ENCODE results near the gene IGHMBP2.

GRCh38 chr11:68987211-68987610 lies 83.5 kb downstream of the IGHMBP2 start:
- TF ChIP-seq EZH2phosphoT487 (IDR thresholded peaks at IDR 0.05; ENCODE audit: borderline replicate concordance, low read length) (no peak), CTCF (IDR thresholded peaks at IDR 0.05; ENCODE audit: low read depth, low read length, poor library complexity, severe bottlenecking) (no peak)
